AG04449 (cell line): ENCODE measurements around the gene TBC1D1.

Experiments
- CTCF ChIA-PET: fragments of 350-600 bp; formaldehyde crosslinking; extraction: SDS; loops from one replicate; lab custom pipeline; 2021; ENCODE audit warnings: antibody characterized with exemption; lab: Yijun Ruan, JAX
- POLR2A ChIA-PET: fragments of 400-600, 350-600 bp; formaldehyde crosslinking; extraction: SDS; loops from one replicate; lab custom pipeline; 2020; ENCODE audit warnings: antibody characterized with exemption, inconsistent platforms; lab: Yijun Ruan, JAX
- DNase-seq: peaks from one replicate; pipeline ENCODE4 v3.0.0-alpha.2; 2010; ENCODE audit warnings: low read depth, low spot score
- H3K4me3 ChIP-seq: 2 replicates; pipeline ENCODE4 v1.5.1; 2011; ENCODE audit warnings: low read depth, mild to moderate bottlenecking, control low read depth, low read length
- CTCF ChIP-seq: IDR thresholded peaks from one replicate; pipeline ENCODE4 v1.5.1; 2011; ENCODE audit warnings: mild to moderate bottlenecking, moderate library complexity, low read length, control low read depth, inconsistent platforms; ENCODE audit not compliant: insufficient read depth; ENCODE audit errors: missing control alignments

The TBC1D1 gene

GRCh38 chr4:38071801-38072431, 181.0 kb downstream of the TBC1D1 start:
- CTCF ChIA-PET = interaction anchor here (0.8 to 3.9 kb wide), 2 partner anchors 10 to 659 kb away, joined by 3 to 31 read pairs; no protein-coding TSS in a partner anchor

GRCh38 chr4:38072578-38072977, 181.7 kb downstream of the TBC1D1 start:
- H3K4me3 ChIP-seq = no peak overlapping the region
- POLR2A ChIA-PET = no interaction called here
- no peak for TF ChIP-seq CTCF
- CTCF ChIA-PET = interaction anchor here (0.8 to 3.9 kb wide), 2 partner anchors 10 to 658 kb away, joined by 3 to 31 read pairs; no protein-coding TSS in a partner anchor
- no peak for DNase-seq

More at GRCh38 chr4:38071801-38072431, 181.0 kb downstream of the TBC1D1 start:
- POLR2A ChIA-PET = no interaction called here
- TF ChIP-seq CTCF = no peak
- DNase-seq = no peak
- H3K4me3 ChIP-seq = no peak overlapping the region

GRCh38 chr4:38073596-38074234, 182.8 kb downstream of the TBC1D1 start:
- ChIA-PET POLR2A (no interaction called here), CTCF (interaction anchor here (1.4 kb wide), 1 partner anchor 106 kb away, joined by 4 read pairs; no protein-coding TSS in a partner anchor)
- TF ChIP-seq CTCF = no peak
- no peak for DNase-seq
- no peak overlapping the region for H3K4me3 ChIP-seq

- no peak for TF ChIP-seq CTCF
- no peak for DNase-seq
- no peak overlapping the region for H3K4me3 ChIP-seq
- ChIA-PET POLR2A (no interaction called here), CTCF (no interaction called here)
Observed at GRCh38 chr4:38075370-38076152, 184.7 kb downstream of the TBC1D1 start.

- no peak overlapping the region for H3K4me3 ChIP-seq
- ChIA-PET CTCF (interaction anchor here (0.6 to 3.2 kb wide), 2 partner anchors 14 kb away, joined by 3 to 20 read pairs; no protein-coding TSS in a partner anchor), POLR2A (no interaction called here)
- TF ChIP-seq CTCF = no peak
- no peak for DNase-seq
Observed at GRCh38 chr4:38076153-38076669, 185.3 kb downstream of the TBC1D1 start.
